ENCODE results near the gene E2F3.
"Not testable (repeated sequence)": the region's sequence is repeated elsewhere in the genome, so short reads cannot be mapped to it uniquely, and the experiment has no call there.

Gene E2F3

DNA sequence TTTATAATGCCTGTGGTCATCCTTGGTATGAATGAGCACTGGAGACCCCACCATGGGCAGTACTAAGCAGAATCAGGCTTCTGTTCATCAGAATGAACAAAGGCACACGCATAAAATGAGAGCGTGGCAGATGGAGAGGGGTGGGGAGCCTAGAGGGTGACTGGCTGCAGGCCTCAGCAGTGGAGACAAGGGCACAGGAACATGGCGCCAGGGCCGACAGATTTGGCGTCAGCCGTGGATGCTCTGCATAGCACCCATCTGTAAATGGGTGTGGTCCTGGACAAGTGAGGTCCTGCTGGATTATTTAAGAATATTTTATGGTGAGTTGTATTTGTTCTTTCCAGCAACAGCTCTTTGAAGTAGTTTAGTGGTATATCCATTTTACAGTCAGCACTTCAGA lies 33.1 kb downstream of the E2F3 start:
- DNase-seq, result no peak

- DNase-seq, result no peak
Measured at GRCh38 chr6:20436719-20437118, 35.0 kb downstream of the E2F3 start.

GRCh38 chr6:20437639-20438038 lies 36.0 kb downstream of the E2F3 start:
- DNase-seq, result no peak

DNA sequence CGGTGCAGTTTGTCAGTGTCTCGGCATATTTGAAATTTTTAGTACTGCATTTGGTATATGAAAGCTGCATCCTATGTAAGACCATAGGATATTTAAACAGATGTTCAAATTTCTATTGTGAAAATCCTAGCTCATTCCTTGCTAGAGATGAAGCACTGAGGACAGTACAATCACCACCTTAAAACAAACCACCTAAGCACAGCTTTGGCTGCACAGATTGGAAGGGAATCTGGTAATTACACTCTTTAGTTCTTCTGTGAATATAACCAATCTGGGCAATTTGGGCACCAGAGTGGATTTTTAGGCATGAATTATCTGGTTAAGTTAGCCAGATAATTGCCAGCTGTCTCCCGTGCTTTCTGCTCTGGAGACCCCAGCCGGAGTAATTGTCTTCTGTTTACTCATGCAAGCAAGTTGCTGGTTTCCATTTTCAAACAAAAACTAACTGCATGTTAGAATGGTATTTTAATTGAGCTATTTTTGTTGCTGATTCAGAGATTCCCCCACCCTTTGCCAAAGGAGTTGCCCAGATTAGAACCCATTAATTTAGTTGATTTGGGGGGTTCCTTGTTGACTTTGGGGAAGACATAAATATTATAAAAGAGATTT lies 36.9 kb downstream of the E2F3 start:
- DNase-seq, result no peak

- DNase-seq, result no peak
Measured at GRCh38 chr6:20439558-20439957, 37.9 kb downstream of the E2F3 start.

- DNase-seq, result no peak
Measured at GRCh38 chr6:20440296-20440695, 38.6 kb downstream of the E2F3 start.

GRCh38 chr6:20441236-20441635 lies 39.6 kb downstream of the E2F3 start:
- no peak for DNase-seq

DNA sequence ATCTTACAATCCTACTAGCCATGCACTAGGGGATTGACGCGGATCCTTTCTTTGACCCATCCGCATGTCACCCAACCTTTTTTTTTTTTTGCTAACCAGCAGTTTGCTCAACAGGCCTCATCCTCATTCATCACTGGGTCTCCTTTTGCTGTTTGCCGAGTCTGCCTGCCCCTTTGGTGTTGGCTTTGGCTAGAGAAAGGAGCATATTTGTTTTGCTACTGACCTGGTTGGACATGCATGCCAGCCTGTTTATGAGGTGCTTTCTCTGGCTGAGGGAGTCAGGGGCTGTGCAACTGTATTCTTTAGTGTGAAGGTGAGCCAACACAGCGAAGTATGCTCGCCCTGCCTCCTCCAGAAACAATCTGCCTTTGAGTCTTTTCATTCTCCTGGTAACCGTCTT lies 40.2 kb downstream of the E2F3 start:
- DNase-seq, result no peak

GRCh38 chr6:20444786-20445271 lies 43.1 kb downstream of the E2F3 start:
- DNase-seq, result peak; percentile 55

GRCh38 chr6:20447157-20447556 lies 45.5 kb downstream of the E2F3 start:
- DNase-seq, result no peak

DNA sequence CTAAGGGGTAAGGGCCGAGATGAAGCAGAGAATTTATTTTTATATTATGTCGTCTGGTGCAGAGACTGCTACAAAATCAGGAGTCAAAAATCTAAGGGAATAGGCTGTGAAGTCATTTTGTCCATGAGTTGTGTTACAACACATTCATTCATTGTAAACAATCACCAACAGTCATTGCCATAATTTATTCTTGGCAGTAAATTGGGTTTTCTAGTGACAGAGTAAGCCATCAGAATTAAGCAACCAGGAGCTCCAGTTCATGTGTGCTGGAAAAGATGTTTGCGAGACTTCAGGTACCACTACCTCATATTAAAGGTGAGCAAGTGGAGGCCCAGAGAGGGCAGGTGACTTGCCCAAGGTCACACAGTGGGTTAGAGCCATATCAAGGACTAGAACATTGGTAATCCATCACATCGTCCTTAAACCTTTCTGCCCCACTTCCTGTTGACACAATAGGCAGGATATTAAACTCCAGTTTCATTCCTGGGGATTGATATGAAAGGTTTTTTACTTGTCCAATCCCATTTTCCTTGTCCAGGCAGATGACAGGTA lies 46.0 kb downstream of the E2F3 start:
- no peak for DNase-seq

- DNase-seq, result no peak
Measured at GRCh38 chr6:20448828-20449227, 47.1 kb downstream of the E2F3 start.

DNA sequence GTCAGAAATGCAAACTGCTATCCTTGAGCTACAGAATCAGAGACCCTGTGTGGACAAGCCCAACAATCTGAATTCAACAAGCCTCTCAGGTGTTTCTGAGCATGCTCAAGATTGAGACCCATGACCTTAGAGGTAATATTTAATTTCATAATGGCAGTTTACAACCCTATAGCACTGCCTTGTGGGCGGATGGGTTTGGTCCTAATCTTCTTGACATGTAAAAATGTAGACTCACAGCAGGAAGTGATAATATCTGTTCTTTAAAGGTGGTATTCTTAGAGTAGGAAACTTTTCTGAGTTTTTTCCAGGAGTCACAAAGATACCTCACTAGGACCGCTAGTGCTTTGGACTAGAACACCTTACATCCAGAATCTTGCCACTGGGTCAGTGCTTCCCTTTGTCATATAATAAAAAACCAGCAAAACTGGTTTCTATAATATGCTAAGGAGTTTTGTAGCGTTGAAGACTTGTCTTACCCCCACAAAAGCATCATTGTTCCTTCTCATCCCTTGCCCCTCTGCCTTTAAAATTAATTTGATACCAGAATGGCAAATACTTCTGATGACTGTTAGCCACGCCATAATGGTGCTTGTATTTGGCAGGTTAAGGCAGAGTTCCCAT lies 52.6 kb downstream of the E2F3 start:
- peak; percentile 64 for DNase-seq

GRCh38 chr6:20455251-20455940 lies 53.7 kb downstream of the E2F3 start:
- no peak for DNase-seq

- DNase-seq, result peak; percentile 96
Measured at GRCh38 chr6:20458027-20458894, 56.6 kb downstream of the E2F3 start.

GRCh38 chr6:20459682-20460081 lies 58.0 kb downstream of the E2F3 start:
- DNase-seq, result no peak

GRCh38 chr6:20461576-20461975 lies 59.9 kb downstream of the E2F3 start:
- no peak for DNase-seq

- no peak for DNase-seq
Measured at GRCh38 chr6:20463396-20463795, 61.7 kb downstream of the E2F3 start.

DNA sequence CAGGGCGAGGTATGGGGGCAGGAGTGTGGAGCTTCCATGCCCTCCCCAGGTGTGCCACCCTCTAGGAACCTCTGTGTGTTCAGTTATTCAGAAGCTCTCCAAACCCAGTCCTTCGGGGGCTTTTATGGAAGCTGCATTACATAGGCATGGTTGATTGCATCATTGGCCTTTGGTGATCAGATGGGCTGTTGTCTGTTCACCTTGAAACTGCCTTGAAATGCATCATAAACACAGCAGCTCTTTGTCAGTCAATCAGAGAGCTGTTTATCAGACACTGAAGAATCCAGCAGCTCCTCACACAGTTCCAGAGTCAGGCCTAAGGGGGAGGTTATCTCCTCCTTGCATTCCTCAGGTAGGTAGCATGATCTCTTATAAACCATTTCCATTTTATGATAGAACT lies 62.4 kb downstream of the E2F3 start:
- DNase-seq, result peak; percentile 14

DNA sequence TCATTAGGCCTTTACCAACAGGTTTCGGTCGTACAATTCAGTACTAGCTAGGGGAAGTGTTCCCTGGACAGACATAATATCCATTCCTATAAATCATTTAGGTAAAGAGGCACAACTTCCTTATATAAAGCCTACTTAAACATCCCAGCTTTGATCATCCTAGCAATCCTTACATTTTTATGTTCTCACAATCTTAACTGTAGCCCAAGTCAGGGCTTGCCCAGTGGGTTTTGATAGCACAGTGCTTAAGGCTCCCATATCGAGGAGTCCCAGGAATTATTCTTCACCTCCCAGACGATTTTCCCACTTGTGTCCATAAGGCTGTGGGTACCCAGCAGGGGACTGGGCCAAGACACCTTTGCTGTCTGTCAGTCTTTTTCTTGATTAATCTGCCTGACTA lies 63.2 kb downstream of the E2F3 start:
- no peak for DNase-seq

GRCh38 chr6:20465616-20466015 lies 63.9 kb downstream of the E2F3 start:
- DNase-seq, result not testable (repeated sequence)

- no peak for DNase-seq
Measured at GRCh38 chr6:20467437-20467836, 65.8 kb downstream of the E2F3 start.

- no peak for DNase-seq
Measured at GRCh38 chr6:20468209-20468608, 66.5 kb downstream of the E2F3 start.

Measured in OCI-M1 (cell line).